ENCODE data around the gene HS3ST5.

HS3ST5 gene

DNA sequence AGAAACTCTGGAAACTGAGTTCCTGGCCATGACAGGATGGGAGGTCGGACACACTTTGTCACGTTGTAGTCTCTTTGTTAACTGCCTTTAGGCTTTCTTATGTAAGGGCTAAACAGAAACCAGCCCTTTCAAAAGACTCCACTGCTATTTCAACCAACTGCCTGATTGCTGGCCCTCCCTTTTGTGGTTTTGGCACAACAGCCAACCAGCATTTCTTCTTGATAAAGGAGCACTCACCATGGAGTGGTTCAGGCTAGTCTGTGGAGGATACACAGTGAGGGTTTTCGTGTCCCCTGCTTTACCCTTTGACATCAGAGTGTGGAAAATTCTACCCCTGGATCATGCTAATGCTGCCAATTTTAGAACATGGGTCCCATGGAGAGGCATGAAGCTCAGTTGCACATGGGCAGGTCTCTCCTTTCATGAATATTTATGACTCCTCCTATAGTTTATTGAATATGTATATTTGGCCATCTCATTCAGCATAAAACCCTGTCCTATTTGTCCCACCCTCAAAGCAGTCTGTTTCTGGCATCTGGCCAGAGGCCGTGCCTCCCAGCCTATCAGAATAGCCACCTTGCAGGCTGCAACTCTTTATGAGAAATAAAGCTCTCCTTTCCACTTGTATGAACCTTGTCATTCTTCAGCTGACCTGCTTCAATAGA, 148.3 kb downstream of the HS3ST5 start:
- no peak for DNase-seq (ENCODE audit: low read depth in 2 of 2)

DNA sequence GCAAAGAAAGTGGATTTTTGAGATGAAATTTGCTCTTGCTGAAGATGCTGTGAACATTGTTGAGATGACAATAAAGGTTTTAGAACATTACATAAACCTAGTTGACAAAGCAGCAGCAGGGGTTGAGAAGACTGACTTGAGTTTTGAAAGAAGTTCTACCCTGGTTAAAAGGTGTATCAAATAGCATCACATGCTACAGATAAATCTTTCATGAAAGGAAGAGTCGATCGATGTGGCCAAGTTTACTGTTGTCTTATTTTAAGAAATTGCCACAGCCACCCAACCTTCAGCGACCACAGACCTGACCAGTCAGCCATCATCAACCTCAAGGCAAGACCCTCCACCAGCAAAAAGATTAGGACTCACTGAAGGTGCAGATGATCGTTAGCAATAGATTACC, 155.3 kb downstream of the HS3ST5 start:
- no peak for DNase-seq (ENCODE audit: low read depth in 2 of 2)

DNA sequence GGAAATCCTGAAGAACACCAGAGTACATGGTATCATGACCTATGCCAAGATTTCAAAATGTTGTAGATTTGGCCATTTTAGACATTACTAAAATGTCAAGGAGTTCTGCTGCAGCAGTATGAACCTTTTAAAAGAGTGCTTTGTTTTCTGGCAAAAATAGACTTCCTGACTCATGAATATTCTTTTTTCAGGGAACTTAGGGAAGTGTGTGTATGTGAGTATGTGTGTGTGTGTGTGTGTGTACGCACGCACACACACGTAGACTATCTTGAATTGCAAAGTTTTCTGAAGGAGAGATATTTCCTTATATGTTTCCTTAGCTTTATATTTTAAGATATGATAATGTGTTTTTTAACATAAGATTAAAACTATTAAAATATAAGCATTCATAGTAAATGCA, 161.2 kb downstream of the HS3ST5 start:
- no peak for DNase-seq (ENCODE audit: low read depth in 2 of 2)

DNA sequence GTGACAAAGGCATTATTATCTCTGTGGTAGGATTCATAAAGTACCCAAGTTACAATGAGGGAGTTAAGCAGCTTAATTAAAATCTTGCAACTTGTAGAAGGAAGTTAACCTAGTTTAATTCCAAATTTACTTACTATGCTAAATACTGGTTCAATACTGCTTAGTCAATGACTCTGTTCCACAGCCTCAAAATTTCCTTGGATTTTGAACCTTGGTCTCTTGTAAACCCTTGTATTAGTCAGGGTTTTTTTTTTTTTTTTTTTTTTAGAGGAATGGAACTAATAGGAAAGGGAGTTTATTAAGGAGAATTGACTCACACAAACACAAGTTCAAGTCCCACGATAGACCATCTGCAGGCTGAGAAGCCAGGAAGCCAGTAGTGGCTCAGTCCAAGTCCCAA, 163.4 kb downstream of the HS3ST5 start:
- DNase-seq (ENCODE audit: low read depth in 2 of 2) = no peak

DNA sequence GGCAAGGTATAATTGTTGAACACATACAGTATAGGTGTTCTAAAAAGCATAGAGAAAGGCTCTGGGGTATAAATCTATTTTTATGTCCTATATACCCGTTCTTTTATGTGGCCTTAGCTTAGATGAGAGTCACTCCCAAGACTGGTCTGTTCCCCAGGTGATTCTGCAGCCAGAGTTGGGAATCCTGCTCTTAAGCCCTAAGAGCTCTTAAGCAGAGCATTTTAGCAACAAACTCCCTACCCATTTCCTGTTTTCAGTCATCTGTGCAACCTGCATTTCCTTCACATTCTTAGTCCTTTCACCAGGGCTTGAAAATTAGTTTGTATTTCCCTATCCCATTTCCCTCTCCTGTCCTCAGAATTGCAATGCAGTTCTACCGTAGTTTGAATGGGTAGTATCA, 166.1 kb downstream of the HS3ST5 start:
- DNase-seq (ENCODE audit: low read depth in 2 of 2) = no peak

DNA sequence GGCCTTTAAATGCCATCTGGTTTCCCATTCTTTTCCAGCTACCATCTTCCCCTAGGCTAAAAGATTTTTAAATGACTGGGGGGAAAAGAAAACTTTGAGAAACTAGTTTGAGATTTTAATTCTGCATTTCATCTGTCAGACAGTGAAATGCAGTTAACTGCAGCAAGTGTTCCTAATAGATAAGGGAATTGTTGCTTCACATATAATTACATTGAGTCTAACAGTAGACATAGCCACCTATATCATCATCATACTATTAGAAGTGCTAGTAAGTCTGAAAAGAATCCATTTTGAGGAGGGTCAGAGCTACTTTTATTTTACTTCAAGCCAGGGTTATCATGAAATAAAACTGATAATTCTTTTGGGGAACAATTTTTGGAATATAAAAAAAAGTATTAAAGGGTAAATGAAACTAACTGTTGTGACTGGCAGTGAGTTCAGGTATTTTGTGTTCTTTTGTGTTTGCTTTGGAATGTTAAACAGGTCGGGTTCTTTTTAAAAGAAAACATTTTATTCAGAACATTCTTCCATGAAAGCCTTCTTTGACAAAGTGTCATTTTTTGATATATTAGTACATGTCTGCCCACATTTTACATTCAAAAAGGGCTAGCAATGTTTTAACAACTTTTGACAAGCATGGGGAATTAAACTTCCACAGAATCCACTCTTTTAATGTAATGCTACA, 170.1 kb downstream of the HS3ST5 start:
- DNase-seq (ENCODE audit: low read depth in 2 of 2) = no peak

DNA sequence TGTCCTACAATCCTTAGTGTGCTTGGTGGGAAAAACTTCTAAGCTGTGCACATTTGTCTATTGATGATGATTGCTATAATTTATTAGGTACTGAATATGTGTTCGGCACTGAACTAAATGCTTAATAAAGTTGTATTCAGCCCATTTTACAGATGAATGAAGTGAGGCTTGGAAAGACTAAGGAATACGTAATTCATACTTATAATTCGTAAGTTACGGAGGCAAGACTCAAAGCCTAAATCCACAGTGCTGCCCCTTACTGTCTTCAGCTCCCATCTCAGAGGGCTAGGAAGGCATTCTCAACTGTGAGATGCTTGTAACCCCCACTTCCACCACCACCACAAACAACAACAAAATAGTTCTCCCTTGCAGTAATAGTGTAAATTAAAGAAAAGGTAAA, 171.3 kb downstream of the HS3ST5 start:
- no peak for DNase-seq (ENCODE audit: low read depth in 2 of 2)

DNA sequence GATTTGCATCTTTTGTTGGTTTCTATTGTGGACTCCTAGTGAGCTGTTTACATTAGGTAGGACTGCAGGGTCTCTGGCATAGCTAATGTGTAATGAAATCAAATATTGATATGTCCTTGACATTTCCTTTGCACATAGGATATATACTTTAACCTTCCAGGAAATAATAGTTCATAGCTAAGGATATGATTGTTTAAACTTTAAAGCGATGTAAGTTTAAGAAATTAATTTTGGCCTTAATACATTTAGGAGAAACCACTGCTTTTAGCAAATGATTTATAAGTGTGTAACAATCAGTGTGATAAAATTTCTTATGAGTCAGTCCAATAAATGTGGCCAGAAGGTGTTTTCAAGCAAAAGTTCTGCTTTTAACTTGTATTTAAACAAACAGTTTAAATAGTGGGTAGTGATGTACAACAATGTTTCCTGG, 171.8 kb downstream of the HS3ST5 start:
- DNase-seq (ENCODE audit: low read depth in 2 of 2) = no peak

DNA sequence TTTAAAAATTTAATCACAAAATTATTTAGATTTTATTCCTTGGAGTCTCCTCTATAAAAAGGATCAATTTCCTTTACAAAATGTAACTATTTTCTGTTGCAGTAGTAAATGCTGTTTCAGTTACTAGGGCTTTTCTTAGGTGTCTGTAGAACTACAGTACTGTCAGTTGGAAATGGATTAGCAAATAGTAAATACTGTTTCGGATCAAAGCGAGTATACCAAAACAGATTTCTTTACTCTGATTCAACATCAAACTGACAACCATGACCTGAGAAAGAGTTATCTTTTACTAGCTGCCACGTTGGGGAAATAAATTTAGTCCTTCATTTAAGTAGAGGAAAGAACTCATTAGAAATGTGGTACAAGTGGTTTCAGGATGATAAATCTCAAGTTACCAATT, 172.5 kb downstream of the HS3ST5 start:
- no peak for DNase-seq (ENCODE audit: low read depth in 2 of 2)

DNA sequence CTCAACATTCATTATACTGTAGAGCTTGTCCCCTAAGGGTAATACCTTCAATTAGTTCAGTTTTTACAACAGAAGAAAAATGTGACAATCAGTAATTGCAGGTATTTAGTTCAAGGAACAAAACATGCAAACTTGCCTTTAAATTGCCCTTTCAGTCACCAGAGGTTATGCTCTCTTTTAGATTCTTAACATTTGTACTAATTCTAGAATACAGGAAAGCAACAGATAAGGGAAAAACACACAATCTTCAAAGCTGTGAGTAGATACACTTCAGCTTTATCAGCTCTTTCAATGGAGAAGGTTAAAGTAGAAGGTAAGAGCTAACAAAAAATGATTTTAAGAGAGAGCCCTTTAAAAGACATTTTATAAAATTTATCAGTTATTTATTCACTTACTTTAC, 173.1 kb downstream of the HS3ST5 start:
- DNase-seq (ENCODE audit: low read depth in 2 of 2) = no peak

DNA sequence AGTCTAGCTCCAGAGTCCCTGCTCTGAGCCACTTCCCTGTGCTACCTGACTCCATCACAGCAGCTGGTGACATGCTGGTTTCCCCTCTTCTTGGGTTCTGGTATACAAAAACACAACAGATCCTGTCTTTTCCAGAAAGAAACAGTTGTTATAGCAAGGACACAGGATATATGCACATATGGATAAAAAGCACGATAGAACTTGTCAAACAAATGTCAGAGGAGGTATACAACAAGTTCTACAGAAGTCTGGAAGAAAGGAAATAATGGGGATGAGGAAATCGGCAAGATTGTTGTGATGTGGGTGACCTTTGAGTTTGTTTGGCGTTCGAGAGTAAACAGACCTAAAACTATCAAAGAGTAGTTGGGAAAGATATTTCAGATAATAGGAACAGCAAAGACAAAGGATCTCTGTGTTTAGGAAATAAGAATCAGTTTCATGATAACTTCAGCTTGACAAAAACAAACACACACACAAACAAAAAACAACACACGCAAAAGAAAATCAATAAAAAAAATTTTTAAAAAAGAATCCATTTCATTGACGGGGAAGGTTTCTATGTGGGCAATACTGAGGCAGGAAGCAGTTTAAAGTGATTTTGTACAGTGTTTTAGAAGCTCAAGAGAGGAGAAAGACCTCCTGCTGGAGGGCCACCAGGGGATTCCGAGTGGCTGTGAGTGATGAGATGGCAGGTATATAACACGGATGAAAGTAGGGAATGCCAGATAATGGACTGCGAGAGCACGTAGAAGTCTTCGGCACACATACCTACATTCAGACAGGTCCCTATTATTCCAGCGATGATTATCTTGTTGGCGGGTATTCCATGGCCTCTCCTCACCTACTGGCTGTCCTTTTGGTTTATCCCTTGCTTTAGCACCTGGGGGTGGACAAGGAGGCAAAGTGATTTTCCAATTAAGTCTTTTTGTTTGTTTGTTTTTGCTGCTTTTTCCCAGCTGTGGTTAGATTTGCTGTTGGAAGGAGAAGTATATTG, 174.9 kb downstream of the HS3ST5 start:
- DNase-seq (ENCODE audit: low read depth in 2 of 2) = no peak

DNA sequence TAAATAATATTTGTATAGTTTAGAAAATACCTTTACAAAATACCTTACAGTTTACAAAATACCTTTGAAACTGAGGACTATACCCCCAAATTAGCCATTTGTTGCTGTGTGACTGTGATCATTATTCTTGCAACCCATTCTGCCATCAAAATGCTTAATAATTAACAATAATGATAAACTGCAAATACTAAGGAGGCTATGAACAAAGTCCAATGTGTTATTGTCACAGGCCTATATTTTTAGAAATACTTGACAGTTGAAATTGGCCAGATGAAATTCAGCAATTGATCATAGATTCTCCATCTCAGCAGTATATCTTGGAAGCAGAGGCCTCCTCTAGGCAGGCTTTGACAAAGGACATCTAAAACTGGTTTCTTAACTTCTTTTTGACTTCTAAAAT, 178.6 kb downstream of the HS3ST5 start:
- DNase-seq (ENCODE audit: low read depth in 2 of 2) = no peak

DNA sequence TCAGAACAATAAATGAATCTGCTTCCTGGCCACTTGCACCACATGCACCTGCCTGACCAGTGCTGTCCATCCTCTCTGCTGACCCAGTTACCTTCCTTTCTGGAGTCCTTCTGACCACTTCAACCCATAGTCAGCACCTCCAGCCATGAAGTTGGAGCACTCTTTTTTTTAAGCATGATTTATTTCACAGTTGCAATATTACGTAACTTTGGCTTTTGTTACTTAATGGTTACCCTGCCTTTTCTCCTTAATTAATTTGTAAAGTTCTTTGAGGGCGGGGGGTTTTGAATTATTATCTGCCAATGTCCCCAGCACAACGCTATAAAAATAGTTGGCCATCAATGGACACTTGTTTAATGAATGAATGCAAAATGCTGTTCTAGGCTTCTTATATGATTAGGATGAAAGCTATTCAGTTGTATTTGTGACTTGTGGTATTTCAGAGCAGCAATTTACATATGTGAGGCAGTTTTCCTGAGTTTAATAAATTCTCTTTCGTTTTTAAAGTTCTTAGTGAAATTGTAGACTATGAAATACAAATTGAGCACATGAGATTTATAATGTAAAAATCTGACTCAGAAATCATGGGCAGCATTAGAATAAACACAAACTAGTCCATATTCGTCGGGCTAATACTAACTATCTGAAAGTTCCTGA, 180.0 kb downstream of the HS3ST5 start:
- no peak for DNase-seq (ENCODE audit: low read depth in 2 of 2)

DNA sequence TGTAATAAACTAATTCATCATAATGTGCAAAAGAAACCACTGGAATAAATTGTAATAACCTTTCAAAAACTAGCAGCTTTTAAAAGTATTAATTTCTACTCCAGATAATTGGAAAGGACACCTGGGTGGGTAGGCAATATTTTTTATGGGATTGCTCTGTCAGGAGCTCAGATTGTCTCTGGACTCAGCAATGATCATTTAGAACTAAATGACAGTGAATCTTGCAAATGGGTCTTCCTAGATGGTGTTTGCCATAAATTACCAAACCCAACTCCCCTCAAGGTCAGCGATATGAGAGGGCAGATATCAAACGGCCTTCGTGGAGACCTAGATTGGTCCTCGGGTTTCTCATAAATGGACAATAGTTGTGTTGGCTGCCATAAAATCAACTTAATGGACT, 181.9 kb downstream of the HS3ST5 start:
- DNase-seq (ENCODE audit: low read depth in 2 of 2) = no peak

DNA sequence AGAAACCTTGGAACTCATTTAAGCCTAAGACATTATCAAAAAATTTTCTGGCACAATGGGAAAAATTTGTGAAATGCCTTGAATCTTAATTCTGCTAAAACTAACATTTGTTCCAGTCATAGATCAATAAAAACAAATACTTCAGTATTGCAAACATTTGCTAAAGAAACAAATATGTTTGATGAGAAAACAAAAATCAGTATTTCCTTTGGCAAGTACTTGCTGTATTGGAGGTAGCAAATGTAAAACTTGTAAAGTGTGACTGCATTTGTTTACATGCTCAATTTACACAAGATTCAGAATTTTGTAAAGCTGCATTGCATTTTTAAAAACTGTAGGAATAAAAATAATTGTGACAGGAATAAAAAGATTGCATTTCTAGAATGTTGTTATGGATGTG, 183.1 kb downstream of the HS3ST5 start:
- no peak for DNase-seq (ENCODE audit: low read depth in 2 of 2)

DNA sequence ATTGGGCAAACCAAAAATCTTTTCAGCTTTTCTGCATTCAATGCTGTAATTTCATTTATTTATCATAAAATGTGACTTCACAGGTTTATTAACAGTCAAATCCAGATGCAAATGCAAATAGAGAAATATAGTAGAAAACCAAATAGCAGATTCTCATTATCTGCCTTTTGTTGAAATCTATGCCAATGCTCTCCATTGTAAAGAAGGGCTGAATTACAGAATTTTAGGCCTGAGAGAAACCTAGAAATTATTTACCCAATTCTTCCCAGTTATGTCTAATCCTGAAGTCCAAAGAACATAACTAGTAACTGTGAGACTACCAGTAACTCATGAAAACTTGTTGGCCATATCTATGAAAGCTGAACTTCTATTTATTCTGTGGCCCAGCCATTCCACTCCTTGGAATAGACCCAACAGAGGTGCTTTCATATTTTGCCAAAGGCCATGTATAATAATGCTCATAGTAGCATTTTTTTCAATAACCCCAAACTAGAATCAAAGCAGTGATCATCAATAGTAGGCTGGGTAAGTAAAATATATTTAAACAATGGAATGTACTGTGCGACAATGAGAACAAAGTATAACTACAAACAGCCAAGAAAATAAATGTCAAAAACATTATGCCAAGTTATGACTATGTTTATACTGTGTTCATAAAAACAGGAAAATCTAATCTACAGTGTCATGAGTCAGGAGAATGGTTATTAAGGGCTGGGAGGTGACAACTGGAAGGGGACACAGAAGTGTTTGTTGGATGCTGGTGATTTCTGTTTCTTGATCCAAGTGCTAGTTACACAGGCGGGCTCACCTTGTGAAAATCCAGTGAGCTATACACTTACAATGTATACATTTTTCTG, 183.8 kb downstream of the HS3ST5 start:
- no peak for DNase-seq (ENCODE audit: low read depth in 2 of 2)

DNA sequence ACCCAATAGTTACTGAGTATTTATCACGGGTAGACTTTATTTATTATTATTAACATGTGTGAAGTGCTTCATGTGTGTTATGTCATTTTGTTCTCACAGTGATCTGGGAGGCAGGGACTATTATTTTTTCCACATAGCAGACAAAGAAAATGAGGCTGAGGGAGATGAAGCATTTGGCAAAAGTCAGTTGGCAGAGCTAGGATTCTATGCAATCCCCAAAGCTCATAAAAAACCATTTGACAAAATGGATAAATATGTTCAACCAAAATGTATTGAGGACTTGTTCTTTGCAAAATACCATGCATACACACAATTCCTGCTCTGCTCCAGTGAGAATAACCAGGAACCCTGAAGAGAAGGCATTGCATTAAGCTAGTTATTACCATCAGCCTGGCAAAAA, 184.4 kb downstream of the HS3ST5 start:
- DNase-seq (ENCODE audit: low read depth in 2 of 2) = no peak

DNA sequence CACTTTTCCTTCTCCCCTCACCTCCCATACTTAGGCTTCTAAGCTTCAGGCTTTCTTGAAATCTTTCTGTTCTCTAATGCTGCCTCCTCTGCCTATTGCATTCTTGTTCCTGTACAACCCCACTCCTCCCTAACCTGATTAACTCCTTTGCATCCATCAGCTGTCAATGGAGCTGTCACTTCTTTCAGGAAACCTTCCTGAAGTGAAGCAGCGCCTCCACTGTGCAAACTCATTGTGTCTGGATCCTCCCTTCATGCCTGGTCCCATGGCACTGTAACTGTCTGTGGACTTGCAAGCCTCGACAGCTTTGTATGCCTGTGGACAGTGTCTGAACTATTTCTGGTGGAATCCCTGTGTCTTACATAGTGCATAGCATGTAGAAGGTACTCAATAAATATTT, 185.0 kb downstream of the HS3ST5 start:
- DNase-seq (ENCODE audit: low read depth in 2 of 2) = no peak

DNA sequence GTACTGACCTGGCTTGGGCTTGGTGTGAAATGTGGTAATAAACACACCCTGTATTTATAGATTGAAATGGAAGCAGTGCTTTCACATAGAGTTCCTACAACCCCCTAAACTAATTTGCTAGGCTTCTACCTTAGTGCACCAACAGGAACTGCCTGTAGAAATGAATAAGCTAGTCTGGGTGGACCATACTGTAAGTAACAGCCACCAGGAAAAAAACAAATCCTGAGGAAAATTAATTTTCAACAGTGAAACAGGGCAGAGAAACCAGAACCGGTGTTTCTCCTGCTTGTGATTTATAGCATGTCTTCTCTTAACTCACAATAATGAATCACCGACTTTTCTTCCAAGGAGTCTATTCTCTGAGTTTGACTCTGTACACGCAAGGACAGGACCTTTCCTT, 187.1 kb downstream of the HS3ST5 start:
- no peak for DNase-seq (ENCODE audit: low read depth in 2 of 2)

DNA sequence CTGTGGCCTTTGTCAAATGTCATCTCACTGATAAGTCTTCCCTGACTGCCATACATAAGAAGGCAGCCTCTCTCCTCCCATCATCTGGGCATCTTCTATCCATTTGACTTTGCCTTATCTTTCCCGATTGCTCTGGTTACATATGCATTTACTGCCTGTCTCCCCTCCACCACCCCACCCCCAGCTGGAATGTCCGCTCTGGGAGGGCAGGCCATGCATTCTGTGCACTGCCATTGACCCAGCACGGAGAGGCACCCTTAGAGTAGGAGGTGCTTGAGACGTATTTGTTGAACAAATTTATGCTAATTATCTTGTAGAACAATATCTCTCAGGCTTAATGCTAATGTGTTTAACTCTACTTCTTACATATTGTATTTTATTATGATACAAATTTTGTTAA, 188.0 kb downstream of the HS3ST5 start:
- DNase-seq (ENCODE audit: low read depth in 2 of 2) = no peak

DNA sequence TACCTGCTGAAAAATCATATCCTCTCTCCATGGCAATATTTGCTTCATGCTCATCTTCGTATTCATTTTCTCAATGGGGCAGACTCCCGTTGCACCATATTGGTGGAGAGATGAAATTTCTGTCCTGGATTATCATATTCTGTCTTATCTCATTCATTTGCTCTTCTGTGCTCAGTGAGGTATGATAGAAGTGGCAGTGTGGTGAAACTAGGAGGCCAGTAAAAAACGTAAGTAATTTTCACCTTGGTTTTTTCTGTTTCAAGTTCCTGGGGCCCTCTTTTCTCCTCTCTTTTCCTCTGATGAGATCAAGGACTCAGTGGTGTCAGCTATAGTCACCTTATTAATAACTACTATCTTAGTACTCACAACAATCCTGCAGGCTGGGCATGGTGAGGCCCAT, 189.4 kb downstream of the HS3ST5 start:
- no peak for DNase-seq (ENCODE audit: low read depth in 2 of 2)

Measured in stimulated activated CD8-positive, alpha-beta memory T cell treated with anti-CD3 and anti-CD28 coated beads, Interleukin-2, amount 100 ng/mL, for 48 hours (primary cell).